ENCODE results near the gene TMEM108.

TMEM108 gene

GRCh38 chr3:133364704-133365103 is 326.5 kb downstream of the TMEM108 start:
- Mint-ChIP-seq H3K4me3 (no peak overlapping the region), H3K9me3 (no peaks in the 10 kb centered on the region), H3K27ac (no peak overlapping the region), H3K27me3 (no peaks in the 10 kb centered on the region), H3K4me1 (ENCODE audit: low read depth) (no peaks in the 10 kb centered on the region), H3K36me3 (ENCODE audit: low read depth) (no peaks in the 10 kb centered on the region)

- Mint-ChIP-seq H3K27me3 (no peaks in the 10 kb centered on the region), H3K4me3 (no peak overlapping the region), H3K36me3 (ENCODE audit: low read depth) (no peaks in the 10 kb centered on the region), H3K27ac (no peak overlapping the region), H3K9me3 (no peaks in the 10 kb centered on the region), H3K4me1 (ENCODE audit: low read depth) (no peaks in the 10 kb centered on the region)
Measured at GRCh38 chr3:133366921-133367320, 328.7 kb downstream of the TMEM108 start.

- H3K27me3 Mint-ChIP-seq: no peaks in the 10 kb centered on the region
- no peak overlapping the region for H3K27ac Mint-ChIP-seq
- H3K4me1 Mint-ChIP-seq (ENCODE audit: low read depth): no peaks in the 10 kb centered on the region
- no peaks in the 10 kb centered on the region for H3K36me3 Mint-ChIP-seq (ENCODE audit: low read depth)
- no peaks in the 10 kb centered on the region for H3K9me3 Mint-ChIP-seq
- H3K4me3 Mint-ChIP-seq: no peak overlapping the region
Measured at GRCh38 chr3:133367403-133367802, 329.2 kb downstream of the TMEM108 start.

- no peaks in the 10 kb centered on the region for H3K27me3 Mint-ChIP-seq
- no peaks in the 10 kb centered on the region for H3K4me1 Mint-ChIP-seq (ENCODE audit: low read depth)
- H3K4me3 Mint-ChIP-seq: no peak overlapping the region
- no peaks in the 10 kb centered on the region for H3K36me3 Mint-ChIP-seq (ENCODE audit: low read depth)
- no peaks in the 10 kb centered on the region for H3K9me3 Mint-ChIP-seq
- no peak overlapping the region for H3K27ac Mint-ChIP-seq
Measured at GRCh38 chr3:133367956-133368355, 329.8 kb downstream of the TMEM108 start.

- Mint-ChIP-seq H3K27ac (no peak overlapping the region), H3K4me3 (no peak overlapping the region), H3K9me3 (no peaks in the 10 kb centered on the region), H3K4me1 (ENCODE audit: low read depth) (no peaks in the 10 kb centered on the region), H3K36me3 (ENCODE audit: low read depth) (no peaks in the 10 kb centered on the region), H3K27me3 (no peaks in the 10 kb centered on the region)
Measured at GRCh38 chr3:133368371-133369067, 330.3 kb downstream of the TMEM108 start.

DNA sequence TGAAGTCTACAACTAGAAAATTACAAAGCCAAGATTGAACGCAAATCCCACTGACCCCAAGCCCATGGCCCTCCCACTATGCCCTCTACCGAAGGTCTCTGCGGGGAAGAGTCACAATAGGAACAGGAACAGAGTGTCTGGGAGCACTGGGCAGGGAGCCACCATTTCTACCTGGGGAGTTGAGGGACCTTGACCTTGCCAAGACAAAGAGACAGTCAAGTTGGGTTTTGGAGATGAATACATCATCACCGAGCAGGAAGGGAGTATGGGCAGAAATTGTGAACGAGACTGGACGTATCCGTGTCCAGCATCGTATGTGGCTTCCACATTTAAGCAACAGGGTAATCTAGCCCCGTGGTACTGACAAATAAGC is 330.9 kb downstream of the TMEM108 start:
- Mint-ChIP-seq H3K27me3 (no peaks in the 10 kb centered on the region), H3K4me3 (no peak overlapping the region), H3K36me3 (ENCODE audit: low read depth) (no peaks in the 10 kb centered on the region), H3K9me3 (no peaks in the 10 kb centered on the region), H3K4me1 (ENCODE audit: low read depth) (no peaks in the 10 kb centered on the region), H3K27ac (no peak overlapping the region)

DNA sequence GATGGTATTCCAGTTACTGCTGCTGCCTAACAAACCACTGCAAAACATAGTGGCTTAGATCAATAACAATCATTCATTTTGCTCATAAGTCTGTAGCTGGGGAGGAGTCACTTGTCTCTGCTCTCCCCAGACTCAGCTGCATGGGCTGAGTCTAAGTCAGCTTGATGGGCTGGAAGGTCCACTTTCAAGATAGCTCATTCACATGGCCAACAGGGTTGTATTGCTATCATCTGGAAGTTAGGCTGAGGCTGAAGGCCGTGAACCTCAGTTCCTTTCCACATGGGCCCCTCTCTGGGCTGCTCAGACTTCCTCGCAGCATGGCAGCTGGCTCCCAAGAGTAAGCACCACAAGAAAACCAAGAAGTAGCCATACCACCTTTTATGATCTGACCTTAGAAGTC is 333.0 kb downstream of the TMEM108 start:
- no peaks in the 10 kb centered on the region for H3K27me3 Mint-ChIP-seq
- no peak overlapping the region for H3K4me3 Mint-ChIP-seq
- no peak overlapping the region for H3K27ac Mint-ChIP-seq
- no peaks in the 10 kb centered on the region for H3K4me1 Mint-ChIP-seq (ENCODE audit: low read depth)
- no peaks in the 10 kb centered on the region for H3K9me3 Mint-ChIP-seq
- no peaks in the 10 kb centered on the region for H3K36me3 Mint-ChIP-seq (ENCODE audit: low read depth)

DNA sequence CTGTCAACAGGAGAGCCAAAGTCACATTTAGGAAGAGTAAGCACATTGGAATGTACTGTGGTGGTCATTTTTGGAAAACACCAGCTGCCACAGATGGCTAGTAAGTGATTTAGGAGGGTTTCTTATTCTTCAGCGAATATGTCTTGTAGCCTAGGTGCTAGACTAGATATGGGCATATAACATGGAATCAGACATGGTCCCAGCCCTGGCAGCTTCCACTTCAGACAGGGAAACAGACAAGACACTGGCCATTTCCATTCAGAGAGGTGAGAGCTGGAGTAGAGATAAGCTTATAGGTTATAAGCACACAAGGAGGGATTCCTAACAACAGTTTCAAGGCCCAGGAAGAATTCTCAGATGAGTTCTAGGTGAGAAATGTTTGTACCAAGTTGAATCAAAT is 333.5 kb downstream of the TMEM108 start:
- Mint-ChIP-seq H3K27me3 (no peaks in the 10 kb centered on the region), H3K4me3 (no peak overlapping the region), H3K27ac (no peak overlapping the region), H3K36me3 (ENCODE audit: low read depth) (no peaks in the 10 kb centered on the region), H3K9me3 (no peaks in the 10 kb centered on the region), H3K4me1 (ENCODE audit: low read depth) (no peaks in the 10 kb centered on the region)

- no peaks in the 10 kb centered on the region for H3K36me3 Mint-ChIP-seq (ENCODE audit: low read depth)
- H3K4me1 Mint-ChIP-seq (ENCODE audit: low read depth): no peaks in the 10 kb centered on the region
- H3K4me3 Mint-ChIP-seq: no peak overlapping the region
- H3K27ac Mint-ChIP-seq: no peak overlapping the region
- H3K9me3 Mint-ChIP-seq: no peaks in the 10 kb centered on the region
- H3K27me3 Mint-ChIP-seq: no peaks in the 10 kb centered on the region
Measured at GRCh38 chr3:133374708-133375402, 336.7 kb downstream of the TMEM108 start.

GRCh38 chr3:133375403-133375745 is 337.2 kb downstream of the TMEM108 start:
- Mint-ChIP-seq H3K4me1 (ENCODE audit: low read depth) (no peaks in the 10 kb centered on the region), H3K36me3 (ENCODE audit: low read depth) (no peaks in the 10 kb centered on the region), H3K27me3 (no peaks in the 10 kb centered on the region), H3K9me3 (no peaks in the 10 kb centered on the region), H3K4me3 (no peak overlapping the region), H3K27ac (no peak overlapping the region)

DNA sequence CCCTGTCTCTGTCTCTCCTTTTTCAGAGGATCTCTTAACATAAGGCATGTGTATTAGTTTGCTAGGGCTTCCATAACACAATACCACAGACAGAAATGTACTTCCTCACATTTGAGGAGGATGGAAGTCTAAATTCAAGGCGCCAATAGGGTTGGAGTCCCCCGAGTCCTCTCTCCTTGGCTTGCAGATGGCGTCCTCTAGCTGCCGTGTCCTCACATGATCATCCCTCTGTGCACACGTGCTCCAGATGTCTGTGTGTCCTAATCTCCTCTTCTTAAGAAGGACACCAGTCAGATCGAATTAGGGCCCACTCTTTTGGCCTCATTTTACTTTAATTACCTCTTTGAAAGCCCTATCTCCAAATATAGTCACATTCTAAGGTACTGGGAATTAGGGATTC is 338.6 kb downstream of the TMEM108 start:
- Mint-ChIP-seq H3K36me3 (ENCODE audit: low read depth) (no peaks in the 10 kb centered on the region), H3K4me3 (no peak overlapping the region), H3K9me3 (no peaks in the 10 kb centered on the region), H3K27me3 (no peaks in the 10 kb centered on the region), H3K4me1 (ENCODE audit: low read depth) (no peaks in the 10 kb centered on the region), H3K27ac (no peak overlapping the region)

DNA sequence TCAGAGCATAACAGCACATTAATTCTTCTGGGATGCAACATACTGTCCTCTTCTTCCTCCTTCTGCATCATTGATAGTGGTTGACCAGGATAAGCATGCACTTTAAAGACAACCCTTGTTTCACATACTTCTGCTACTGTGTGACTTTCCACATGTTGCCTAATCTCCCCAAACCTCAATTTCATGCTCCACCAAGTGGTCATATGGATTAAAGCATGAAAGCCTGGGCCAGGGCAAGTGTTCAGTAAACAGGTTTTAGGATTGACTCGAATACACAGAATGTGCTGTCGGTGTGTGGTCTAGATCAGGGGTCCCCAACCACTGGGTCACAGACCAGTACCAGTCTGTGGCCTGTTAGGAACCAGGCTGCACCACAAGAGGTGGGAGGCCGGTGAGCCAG is 339.2 kb downstream of the TMEM108 start:
- H3K27ac Mint-ChIP-seq: no peak overlapping the region
- no peak overlapping the region for H3K4me3 Mint-ChIP-seq
- no peaks in the 10 kb centered on the region for H3K4me1 Mint-ChIP-seq (ENCODE audit: low read depth)
- no peaks in the 10 kb centered on the region for H3K36me3 Mint-ChIP-seq (ENCODE audit: low read depth)
- H3K27me3 Mint-ChIP-seq: no peaks in the 10 kb centered on the region
- H3K9me3 Mint-ChIP-seq: no peaks in the 10 kb centered on the region

DNA sequence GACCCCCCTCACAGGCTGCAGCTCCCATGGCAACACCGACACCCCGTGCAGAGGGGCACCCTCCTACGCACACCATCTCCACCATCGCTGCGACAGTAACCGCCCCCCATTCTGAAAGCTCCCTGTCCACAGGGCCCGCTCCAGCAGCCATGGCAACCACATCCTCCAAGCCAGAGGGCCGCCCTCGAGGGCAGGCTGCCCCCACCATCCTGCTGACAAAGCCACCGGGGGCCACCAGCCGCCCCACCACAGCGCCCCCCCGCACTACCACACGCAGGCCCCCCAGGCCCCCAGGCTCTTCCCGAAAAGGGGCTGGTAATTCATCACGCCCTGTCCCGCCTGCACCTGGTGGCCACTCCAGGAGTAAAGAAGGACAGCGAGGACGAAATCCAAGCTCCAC is 341.7 kb downstream of the TMEM108 start:
- Mint-ChIP-seq H3K27ac (no peak overlapping the region), H3K9me3 (no peaks in the 10 kb centered on the region), H3K27me3 (no peaks in the 10 kb centered on the region), H3K36me3 (ENCODE audit: low read depth) (no peaks in the 10 kb centered on the region), H3K4me1 (ENCODE audit: low read depth) (no peaks in the 10 kb centered on the region), H3K4me3 (no peak overlapping the region)

GRCh38 chr3:133380481-133381225 is 342.5 kb downstream of the TMEM108 start:
- no peaks in the 10 kb centered on the region for H3K36me3 Mint-ChIP-seq (ENCODE audit: low read depth)
- no peaks in the 10 kb centered on the region for H3K9me3 Mint-ChIP-seq
- no peaks in the 10 kb centered on the region for H3K4me1 Mint-ChIP-seq (ENCODE audit: low read depth)
- H3K27ac Mint-ChIP-seq: no peak overlapping the region
- H3K27me3 Mint-ChIP-seq: no peaks in the 10 kb centered on the region
- H3K4me3 Mint-ChIP-seq: no peak overlapping the region

DNA sequence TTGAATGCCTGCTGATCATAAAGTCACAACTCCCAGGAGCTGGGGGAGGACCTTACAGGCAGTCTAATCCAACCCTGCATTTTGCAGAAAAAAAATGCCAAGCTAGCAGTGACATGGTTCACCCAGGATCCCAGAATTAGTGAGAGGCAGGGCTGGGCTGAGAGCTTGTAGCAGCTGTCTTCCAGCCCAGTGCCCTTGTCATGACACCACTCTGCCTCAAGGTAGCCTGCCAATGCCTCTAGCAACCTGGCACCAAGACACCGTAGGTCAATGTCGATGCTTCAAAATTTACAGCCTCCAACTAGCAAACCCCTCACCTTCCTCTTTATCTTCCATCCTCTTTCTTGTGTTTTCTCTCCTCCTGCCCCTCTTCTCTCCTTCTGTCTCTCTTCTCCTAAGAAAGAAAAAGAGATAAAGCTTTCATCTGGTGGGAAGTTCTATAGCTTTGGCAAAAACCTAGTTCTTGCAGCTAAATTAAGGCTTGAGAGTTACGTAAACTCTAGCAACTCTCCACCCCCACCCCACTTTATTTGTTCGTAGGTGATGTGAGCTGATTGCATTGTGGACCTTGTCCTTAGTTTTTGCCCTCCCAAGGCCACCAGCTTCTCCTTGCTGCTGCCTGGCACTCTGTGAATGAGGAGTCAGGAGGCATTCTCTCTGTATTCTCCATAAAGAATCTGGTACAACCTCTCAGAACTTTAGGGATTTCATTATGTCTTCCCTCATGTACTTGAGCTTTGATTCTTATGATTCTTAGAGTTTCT is 343.3 kb downstream of the TMEM108 start:
- Mint-ChIP-seq H3K36me3 (ENCODE audit: low read depth) (no peaks in the 10 kb centered on the region), H3K9me3 (no peaks in the 10 kb centered on the region), H3K27me3 (no peaks in the 10 kb centered on the region), H3K27ac (no peak overlapping the region), H3K4me1 (ENCODE audit: low read depth) (no peaks in the 10 kb centered on the region), H3K4me3 (no peak overlapping the region)
